ENCODE results near the gene LCP2.

DNA sequence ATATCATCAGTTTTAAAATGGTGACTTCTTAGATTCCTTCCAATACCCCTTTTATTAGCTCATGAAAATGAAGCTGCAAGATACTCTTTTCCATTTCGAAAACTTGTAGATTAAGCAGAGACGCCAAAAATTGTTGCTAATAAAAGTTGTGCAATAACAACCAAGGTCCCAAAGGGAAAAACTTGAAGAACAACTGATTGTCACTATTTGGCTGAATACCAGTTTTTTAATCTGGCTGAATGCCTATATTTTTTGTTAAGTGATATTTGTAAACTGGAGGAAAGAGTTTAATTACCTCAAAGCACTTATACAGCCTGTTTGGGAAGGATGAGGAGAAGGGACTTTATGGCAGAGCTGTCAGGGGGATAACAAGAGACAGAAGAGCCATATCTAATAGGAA is 50.2 kb downstream of the LCP2 start:
- TF ChIP-seq CTCF (IDR thresholded peaks at IDR 0.05 in 4 of 5, conservative IDR thresholded peaks at IDR 0.05 in 1 of 5) (no peak), POLR2A (IDR thresholded peaks at IDR 0.05) (no peak)

Data from gastrocnemius medialis (tissue), 4 donors.